Glutamatergic neuron (in vitro differentiated cells): Measurements from ENCODE around the gene DDX31. TPM values are rescaled to one million over a fixed set of nuclear protein-coding genes. Genes with fewer than 3 reads are reported as not detected.

ENCODE experiments used
- DNase-seq: peaks from one replicate; pipeline ENCODE4 v3.0.0; 2022
- H3K27ac Mint-ChIP-seq: one replicate; pipeline ENCODE4 v1.8.0; 2020; ENCODE audit warnings: mild to moderate bottlenecking, mixed read lengths, inconsistent platforms; ENCODE audit not compliant: unreplicated experiment
- H3K27me3 Mint-ChIP-seq: one replicate; pipeline ENCODE4 v1.8.0; 2020; ENCODE audit warnings: mild to moderate bottlenecking, moderate library complexity, mixed read lengths, inconsistent platforms; ENCODE audit not compliant: unreplicated experiment
- H3K36me3 Mint-ChIP-seq: one replicate; pipeline ENCODE4 v1.8.0; 2020; ENCODE audit warnings: mild to moderate bottlenecking, mixed read lengths, inconsistent platforms; ENCODE audit not compliant: unreplicated experiment
- H3K4me1 Mint-ChIP-seq: one replicate; pipeline ENCODE4 v1.8.0; 2020; ENCODE audit warnings: mild to moderate bottlenecking, low read depth, mixed read lengths, inconsistent platforms; ENCODE audit not compliant: unreplicated experiment
- H3K4me3 Mint-ChIP-seq: one replicate; pipeline ENCODE4 v1.8.0; 2020; ENCODE audit warnings: mild to moderate bottlenecking, mixed read lengths, inconsistent platforms; ENCODE audit not compliant: unreplicated experiment
- H3K9me3 Mint-ChIP-seq: one replicate; pipeline ENCODE4 v1.8.0; 2020; ENCODE audit warnings: mild to moderate bottlenecking, moderate library complexity, mixed read lengths, inconsistent platforms; ENCODE audit not compliant: unreplicated experiment
- total RNA-seq: library from RNA; stranded (reverse); fragmentation: NEBNext Ultra II Directional; extraction: Animal tissue kit (Norgen Biotek cat#: 25700); gene quantifications from one replicate; pipeline ENCODE4 v1.2.1, GENCODE V29; 2021; ENCODE audit not compliant: unreplicated experiment
- TF ChIP-seq, protein P1 (sequence below): fragments of 200-600 bp; sonication (generic); IDR thresholded peaks from one replicate; pipeline ENCODE4 v1.5.0; 2021; ENCODE audit not compliant: partially characterized antibody, unreplicated experiment

DDX31 gene
- total RNA-seq, 1 donor from 2014 or later, result 8.7 TPM

DNA sequence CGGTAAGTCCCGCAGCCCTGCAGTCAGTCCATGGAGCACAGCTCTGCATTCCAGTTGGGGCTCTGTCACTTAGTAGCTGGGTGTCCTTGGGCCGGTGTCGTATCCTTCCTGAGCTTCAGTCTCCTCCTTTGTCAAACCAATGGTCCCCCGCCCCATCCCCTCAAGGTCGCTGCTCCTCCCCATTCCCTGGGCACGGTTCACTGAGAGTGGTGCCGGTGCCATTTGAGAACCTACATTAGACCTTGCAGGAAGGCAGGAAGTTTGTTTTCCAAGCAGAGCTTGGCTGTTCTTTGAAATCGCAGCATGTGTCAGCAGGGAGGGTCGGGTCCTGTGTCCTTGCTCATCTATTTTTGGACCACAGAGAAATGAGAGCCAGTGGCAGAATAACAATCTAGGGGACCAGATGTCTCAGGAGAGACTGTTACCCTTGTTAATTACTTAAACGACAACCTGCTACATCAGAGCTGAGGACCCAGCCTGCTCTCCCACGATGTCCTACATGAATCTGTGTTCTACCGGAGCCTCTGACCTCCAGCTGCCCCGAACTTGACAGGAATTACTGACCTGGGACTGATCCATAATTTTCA, 109.1 kb downstream of the DDX31 start:
- Mint-ChIP-seq H3K9me3 (no peaks in the 10 kb centered on the region), H3K27me3 (peaks cover 5% of the 10 kb centered on the region), H3K36me3 (peaks cover 5% of the 10 kb centered on the region), H3K4me1 (peaks cover 14% of the 10 kb centered on the region), H3K4me3 (peak overlapping the region; percentile 47), H3K27ac (peak overlapping the region; percentile 7)
- TF ChIP-seq, protein P1, sequence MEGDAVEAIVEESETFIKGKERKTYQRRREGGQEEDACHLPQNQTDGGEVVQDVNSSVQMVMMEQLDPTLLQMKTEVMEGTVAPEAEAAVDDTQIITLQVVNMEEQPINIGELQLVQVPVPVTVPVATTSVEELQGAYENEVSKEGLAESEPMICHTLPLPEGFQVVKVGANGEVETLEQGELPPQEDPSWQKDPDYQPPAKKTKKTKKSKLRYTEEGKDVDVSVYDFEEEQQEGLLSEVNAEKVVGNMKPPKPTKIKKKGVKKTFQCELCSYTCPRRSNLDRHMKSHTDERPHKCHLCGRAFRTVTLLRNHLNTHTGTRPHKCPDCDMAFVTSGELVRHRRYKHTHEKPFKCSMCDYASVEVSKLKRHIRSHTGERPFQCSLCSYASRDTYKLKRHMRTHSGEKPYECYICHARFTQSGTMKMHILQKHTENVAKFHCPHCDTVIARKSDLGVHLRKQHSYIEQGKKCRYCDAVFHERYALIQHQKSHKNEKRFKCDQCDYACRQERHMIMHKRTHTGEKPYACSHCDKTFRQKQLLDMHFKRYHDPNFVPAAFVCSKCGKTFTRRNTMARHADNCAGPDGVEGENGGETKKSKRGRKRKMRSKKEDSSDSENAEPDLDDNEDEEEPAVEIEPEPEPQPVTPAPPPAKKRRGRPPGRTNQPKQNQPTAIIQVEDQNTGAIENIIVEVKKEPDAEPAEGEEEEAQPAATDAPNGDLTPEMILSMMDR, result no peak
- no peak for DNase-seq

DNA sequence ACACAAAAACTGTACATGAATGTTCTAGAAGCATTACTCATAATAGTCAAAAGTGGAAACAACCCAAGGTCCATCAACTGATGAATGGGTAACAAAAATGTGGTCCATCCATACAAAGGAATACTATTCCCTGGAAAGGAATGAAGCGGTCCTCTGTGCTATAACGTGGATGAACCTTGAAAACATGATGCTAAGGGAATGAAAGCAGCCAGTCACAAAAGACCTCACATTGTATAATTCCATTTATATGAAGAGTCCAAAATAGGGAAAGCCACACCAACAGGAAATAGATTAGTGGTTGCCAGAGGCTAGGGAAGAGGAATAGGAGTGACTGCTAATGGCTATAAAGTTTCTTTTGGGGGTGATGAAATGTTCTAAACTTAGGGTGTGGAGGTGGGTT, 110.1 kb downstream of the DDX31 start:
- H3K27ac Mint-ChIP-seq, result no peak overlapping the region
- H3K4me1 Mint-ChIP-seq, result peaks cover 14% of the 10 kb centered on the region
- TF ChIP-seq, protein P1, result no peak
- peaks cover 5% of the 10 kb centered on the region for H3K36me3 Mint-ChIP-seq
- no peaks in the 10 kb centered on the region for H3K9me3 Mint-ChIP-seq
- H3K27me3 Mint-ChIP-seq, result peaks cover 5% of the 10 kb centered on the region
- no peak overlapping the region for H3K4me3 Mint-ChIP-seq
- DNase-seq, result no peak

DNA sequence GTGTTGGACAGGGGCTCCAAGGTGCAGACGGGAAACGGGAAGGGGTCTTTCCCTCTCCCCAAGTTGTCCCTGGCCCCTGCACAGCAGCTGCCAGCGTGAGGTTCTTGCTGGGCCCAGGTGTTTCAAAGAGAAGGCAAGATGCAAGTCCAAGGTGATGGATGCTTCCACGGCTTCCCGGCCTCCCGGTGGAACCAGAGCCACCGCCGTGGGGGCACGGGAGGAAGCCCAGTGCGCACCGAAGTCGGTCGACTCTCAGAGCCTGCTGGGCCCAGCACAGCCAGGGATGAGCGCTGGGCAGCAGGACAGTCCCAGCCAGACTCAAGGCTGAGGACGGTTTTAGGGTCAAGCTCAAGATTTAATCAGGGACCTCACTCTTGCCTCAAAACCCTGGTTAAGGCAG, 112.6 kb downstream of the DDX31 start:
- H3K4me1 Mint-ChIP-seq, result peaks cover 12% of the 10 kb centered on the region

DNA sequence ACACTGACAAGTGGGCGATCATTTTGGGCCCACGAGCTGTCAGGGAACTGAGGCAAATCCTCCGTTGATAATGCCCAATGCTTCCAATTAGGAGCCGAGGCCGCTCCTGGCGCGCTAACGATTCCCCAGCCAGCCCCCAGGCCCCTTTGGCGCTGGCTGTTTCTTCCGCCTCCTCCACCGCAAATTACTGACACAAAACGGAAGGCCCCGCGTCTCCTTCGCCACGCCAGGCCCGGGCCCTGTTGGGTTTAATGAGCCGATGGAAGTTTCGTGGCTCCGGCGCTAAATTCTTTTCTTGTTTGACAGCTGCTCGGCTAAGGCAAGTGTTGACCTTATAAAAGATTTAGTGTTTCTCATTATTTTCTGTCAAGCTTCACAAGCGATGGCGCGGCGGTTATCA, 113.1 kb downstream of the DDX31 start:
- Mint-ChIP-seq H3K27ac (no peak overlapping the region), H3K4me3 (no peak overlapping the region), H3K36me3 (peaks cover 5% of the 10 kb centered on the region), H3K9me3 (no peaks in the 10 kb centered on the region), H3K4me1 (peaks cover 12% of the 10 kb centered on the region), H3K27me3 (peaks cover 5% of the 10 kb centered on the region)
- TF ChIP-seq, protein P1, result no peak
- DNase-seq, result no peak

More for the DNA sequence above, 112.6 kb downstream of the DDX31 start:
- peaks cover 5% of the 10 kb centered on the region for H3K27me3 Mint-ChIP-seq
- no peak overlapping the region for H3K27ac Mint-ChIP-seq
- DNase-seq, result no peak
- no peaks in the 10 kb centered on the region for H3K9me3 Mint-ChIP-seq
- no peak overlapping the region for H3K4me3 Mint-ChIP-seq
- peaks cover 5% of the 10 kb centered on the region for H3K36me3 Mint-ChIP-seq
- TF ChIP-seq, protein P1, result no peak

DNA sequence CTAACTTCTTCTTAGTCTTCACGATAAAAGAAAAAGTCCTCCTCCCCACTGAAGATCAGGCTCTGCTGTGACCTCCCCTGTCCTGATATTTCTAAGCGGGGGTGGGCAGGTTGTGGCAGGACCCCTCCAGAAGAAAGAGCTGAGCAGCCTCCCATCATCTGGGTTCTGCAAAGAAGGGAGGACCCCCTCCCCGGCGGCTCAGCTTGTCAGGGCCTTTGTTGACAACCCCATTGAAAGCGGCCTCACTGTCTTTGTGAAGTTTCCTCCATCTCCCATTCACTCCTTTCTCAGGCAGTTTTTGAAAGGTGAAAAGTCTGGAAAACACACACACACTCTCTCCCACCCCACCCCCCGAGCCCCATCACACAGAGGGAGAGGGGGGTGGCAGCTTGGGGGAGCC, 113.5 kb downstream of the DDX31 start:
- TF ChIP-seq, protein P1, result no peak
- no peaks in the 10 kb centered on the region for H3K9me3 Mint-ChIP-seq
- H3K27ac Mint-ChIP-seq, result no peak overlapping the region
- H3K4me3 Mint-ChIP-seq, result no peak overlapping the region
- H3K27me3 Mint-ChIP-seq, result peaks cover 5% of the 10 kb centered on the region
- peaks cover 5% of the 10 kb centered on the region for H3K36me3 Mint-ChIP-seq
- H3K4me1 Mint-ChIP-seq, result peaks cover 9% of the 10 kb centered on the region
- DNase-seq, result no peak
